NOMO-1 treated with DMSO at 0.1 percent for 48 hours (cell line): ENCODE measurements around the gene SLC25A52.
"Not testable (repeated sequence)": the region's sequence is repeated elsewhere in the genome, so short reads cannot be mapped to it uniquely, and the experiment has no call there.

Experiments used
- DNase-seq: peaks from one replicate; lab custom pipeline; 2025; ENCODE audit not compliant: unreplicated experiment; lab: John Stamatoyannopoulos, UW

SLC25A52 gene

GRCh38 chr18:31741097-31741735 is 19.5 kb downstream of the SLC25A52 start:
- DNase-seq: peak; percentile 47

DNA sequence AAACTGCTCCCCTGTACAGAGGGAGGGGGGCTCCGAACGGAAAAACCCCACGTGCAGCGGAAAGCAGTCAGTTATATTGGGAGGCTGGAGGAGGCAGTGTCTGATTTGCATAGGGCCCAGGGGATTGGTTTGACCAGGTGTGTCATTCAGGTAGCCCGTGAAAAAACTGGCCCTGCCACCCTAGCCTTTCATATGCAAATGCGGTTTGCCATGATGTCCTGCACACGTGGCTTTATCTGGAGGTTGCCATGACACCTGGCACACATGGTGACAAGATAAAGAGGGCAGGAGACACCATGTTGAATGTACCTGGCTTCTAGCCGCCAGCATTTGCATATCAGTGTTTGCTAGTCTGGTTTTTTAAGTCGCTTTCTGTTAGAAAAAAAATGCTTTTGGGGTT is 20.5 kb downstream of the SLC25A52 start:
- DNase-seq: no peak

- DNase-seq: no peak
Measured at GRCh38 chr18:31739651-31740050, 21.0 kb downstream of the SLC25A52 start.

DNA sequence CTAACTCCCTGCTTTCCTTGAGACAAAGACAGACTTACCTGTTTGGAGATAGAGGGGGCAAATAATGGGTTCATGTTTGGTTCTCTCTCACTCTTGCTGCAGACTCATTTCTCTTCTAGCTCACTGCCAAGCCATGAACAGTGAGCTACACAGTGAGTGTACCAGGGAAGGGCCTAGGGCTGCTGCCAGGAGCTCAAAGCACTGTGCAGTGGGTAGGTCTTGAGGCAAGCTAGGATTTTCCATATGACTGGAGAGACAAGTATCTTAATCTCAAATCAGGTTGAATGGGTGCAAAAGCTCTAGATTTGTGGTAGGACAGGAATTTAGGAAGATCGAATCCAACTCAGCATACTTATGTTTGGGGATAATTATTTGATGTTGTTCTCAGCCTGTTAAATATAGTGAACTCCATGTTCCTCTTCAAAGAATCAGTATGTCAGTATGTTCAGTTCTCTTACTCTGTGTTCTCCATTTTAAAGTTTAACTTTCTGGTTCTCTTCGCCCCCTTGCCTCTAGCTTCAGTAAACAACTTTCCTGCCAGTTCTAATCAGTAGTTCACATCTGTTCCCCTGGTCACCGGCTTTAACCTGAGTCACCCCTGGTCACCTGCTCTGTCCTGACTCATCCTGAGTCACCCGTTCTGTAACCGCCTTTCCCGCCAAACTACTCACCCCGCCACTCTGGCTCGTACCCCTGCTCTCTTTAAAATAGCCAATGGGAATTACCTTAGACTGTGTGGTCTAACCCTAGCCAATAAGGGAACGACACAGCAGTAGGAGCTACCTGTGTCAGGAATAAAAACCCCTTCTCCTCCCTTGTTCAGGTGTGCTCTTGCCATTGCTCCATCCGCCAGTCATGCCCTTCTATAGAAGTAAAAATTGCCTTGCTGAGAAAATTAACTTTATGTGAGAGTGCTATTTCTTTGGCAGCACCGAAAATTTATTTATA is 21.9 kb downstream of the SLC25A52 start:
- no peak for DNase-seq

GRCh38 chr18:31736630-31737029 is 24.1 kb downstream of the SLC25A52 start:
- peak; percentile 78 for DNase-seq

- no peak for DNase-seq
Measured at GRCh38 chr18:31731628-31732027, 29.1 kb downstream of the SLC25A52 start.

- DNase-seq: not testable (repeated sequence)
Measured at GRCh38 chr18:31729196-31729595, 31.5 kb downstream of the SLC25A52 start.

GRCh38 chr18:31723990-31724711 is 36.5 kb downstream of the SLC25A52 start:
- DNase-seq: no peak

GRCh38 chr18:31723639-31723989 is 37.1 kb downstream of the SLC25A52 start:
- DNase-seq: no peak

DNA sequence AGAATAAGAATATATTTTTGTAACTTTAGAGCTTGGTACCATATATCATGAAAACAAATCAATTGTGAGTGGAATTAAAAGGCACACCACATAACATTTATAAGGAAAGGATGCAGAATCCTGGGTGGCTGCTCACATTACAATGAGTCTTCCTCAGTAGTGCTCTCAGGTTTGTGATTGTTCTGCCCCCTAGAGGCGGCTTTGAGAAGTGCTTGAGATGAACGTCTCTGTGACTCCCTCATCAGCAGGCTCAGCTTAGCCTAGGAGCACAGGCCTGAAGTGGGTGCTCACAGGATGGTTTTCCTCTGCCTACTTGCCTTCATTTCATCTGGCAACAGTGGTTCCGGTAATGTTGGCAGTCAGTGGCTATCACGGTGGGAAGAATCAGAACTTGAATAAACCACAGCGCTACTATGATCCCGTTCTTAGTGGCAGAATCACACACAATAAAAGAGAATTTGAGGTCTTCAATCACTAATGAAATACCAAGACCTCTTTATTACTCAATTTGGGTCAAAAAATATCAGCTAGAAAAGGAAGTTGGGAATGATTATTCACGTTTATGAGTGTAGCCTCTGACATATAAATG is 38.2 kb downstream of the SLC25A52 start:
- peak; percentile 56 for DNase-seq

- no peak for DNase-seq
Measured at GRCh38 chr18:31721601-31722000, 39.1 kb downstream of the SLC25A52 start.

GRCh38 chr18:31720867-31721266 is 39.8 kb downstream of the SLC25A52 start:
- no peak for DNase-seq

GRCh38 chr18:31719363-31720006 is 41.2 kb downstream of the SLC25A52 start:
- DNase-seq: no peak

- DNase-seq: no peak
Measured at GRCh38 chr18:31718386-31718785, 42.3 kb downstream of the SLC25A52 start.

GRCh38 chr18:31716362-31716761 is 44.3 kb downstream of the SLC25A52 start:
- DNase-seq: no peak

GRCh38 chr18:31711365-31712172 is 49.1 kb downstream of the SLC25A52 start:
- DNase-seq: no peak

GRCh38 chr18:31710826-31711225 is 49.9 kb downstream of the SLC25A52 start:
- no peak for DNase-seq
